ENCODE results near the gene PITPNM1. TPM values are rescaled to one million over a fixed set of nuclear protein-coding genes. Genes with fewer than 3 reads are reported as not detected.
A peak's percentile ranks its signal among the peaks of the same experiment; 100 is the strongest.
"Not testable (repeated sequence)": the region's sequence is repeated elsewhere in the genome, so short reads cannot be mapped to it uniquely, and the experiment has no call there.

The PITPNM1 gene
- polyA plus RNA-seq, 4 donors: 26.9 to 38.6 (median 33.7) TPM

GRCh38 chr11:67523556-67524479 is 18.7 kb upstream of the PITPNM1 start:
- no peak for DNase-seq (ENCODE audit: low read depth in 4 of 4, low spot score in 3 of 4)

DNA sequence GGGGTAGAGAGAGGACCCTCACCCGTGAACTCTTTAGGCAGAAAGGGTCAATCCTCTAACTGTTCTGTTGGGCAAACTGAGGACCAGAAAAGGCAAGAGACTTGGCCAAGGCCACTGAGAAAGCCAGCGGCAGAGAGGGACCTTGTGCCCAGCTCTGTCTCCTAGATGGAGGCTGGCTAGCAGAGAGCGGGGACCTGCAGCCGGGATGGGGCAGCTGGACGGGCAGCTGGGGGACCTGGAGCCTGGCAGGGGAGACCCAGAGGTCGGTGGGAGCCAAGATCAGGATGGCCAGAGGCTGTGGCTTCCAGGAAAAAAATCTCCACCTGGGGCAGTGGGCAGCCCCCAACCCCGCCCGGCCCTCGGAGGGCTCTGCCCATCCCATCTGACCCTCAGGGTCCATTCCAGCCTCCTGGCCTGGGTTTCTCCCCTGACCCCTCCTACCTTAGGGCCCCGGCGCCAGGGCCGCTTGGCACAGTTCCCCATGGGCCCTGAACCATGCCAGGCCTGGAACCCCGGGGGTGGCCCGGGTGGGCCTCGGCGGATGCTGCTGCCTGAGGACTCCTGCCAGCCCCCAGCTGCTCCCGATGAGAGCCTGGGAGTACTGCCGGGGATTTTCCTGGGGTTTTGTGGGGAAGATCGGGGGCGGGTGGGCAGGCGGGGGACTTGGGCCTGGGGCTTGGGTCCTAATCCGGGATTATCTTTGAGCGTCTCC is 17.8 kb upstream of the PITPNM1 start, which contains the start of gene CABP2:
Gene CABP2 (minus strand): TSS at position 603 of the 712 bp plus-strand sequence. CDS start 120 bp downstream, at position 483.
- no peak for DNase-seq (ENCODE audit: low read depth in 4 of 4, low spot score in 3 of 4)

DNA sequence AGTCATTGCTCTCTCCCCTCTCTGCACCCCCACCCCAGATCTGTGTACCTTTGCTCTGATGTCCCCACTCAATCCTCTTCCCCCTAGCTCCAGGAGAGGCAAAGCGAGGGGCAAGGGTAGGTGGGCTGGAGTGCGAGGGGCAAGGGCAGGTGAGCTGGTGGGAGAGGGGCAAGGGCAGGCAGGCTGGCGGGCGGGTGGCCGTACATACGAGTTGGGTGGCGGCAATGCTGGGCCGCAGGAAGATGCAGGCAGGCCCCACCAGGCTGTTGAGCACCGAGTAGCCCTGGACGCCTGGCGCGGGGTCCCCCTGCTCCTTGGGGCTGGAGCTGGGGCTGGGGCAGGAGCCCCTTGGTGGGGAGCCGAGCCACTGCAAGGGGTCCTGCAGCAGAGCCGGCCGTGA is 17.2 kb upstream of the PITPNM1 start:
- DNase-seq (ENCODE audit: low read depth in 4 of 4, low spot score in 3 of 4): no peak

DNA sequence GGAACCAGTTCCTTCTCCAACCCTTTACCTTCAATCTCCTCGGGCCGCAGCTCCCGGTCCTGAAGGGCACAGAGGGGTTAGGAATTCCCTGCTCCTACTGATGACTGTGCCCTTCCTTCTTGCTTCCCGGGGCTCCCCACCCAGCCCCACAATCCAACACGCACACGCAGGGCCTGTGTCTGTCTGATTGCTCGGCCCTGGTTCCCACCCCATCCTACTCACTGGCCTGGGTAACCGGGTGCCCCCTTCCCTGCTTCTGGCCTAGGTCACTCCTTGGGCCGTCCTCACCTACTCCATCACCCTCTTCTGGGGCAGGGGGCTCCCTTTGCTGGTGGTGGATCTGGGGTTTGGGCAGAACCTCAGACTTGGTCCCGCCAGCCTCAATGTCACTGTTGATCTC is 16.8 kb upstream of the PITPNM1 start:
- DNase-seq (ENCODE audit: low read depth in 4 of 4, low spot score in 3 of 4): no peak

DNA sequence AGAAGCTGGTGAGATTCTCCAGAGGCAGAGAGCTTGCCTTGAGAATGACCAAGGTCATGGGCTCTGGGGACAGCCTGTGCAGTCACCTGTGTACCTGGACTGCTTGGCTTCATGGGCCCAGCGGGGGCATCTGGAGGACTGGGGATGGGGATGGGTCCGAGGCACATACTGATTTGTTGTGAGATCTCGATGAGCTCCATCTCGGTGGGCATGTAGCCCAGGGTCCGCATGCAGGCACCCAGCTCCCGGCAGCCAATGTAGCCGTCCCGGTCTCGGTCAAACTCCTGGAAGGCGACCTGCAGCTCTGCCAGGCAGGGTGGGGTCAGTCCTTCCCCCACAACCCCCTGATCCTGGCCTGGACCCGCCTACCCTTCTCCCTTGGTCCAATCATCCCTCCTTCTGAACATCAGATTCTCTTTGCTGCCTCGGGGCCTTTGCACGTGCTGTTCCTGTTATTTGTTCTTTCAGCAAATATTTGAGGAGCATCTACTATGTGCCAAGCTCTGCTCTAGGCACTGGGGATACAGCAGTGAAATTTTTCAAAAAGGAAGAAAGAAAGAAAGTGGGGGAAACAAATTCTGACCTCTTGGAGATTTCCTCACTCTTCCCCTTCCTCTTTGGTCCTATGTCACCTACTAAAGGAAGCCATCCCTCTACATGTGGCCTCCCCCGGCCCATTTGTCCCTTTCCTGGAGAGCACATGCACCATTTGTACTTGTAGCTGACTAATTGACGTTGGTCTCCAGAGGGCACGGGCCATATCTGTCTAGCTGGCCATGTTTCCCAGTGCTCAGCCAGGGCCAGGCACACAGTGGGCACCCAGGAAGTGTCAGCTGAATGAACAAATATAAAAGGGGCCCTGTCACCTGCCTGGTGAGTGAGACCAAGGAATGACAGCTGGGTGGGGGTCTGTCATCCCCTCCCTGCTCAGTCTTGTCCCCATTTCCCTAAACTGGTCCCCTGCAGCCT is 16.0 kb upstream of the PITPNM1 start:
- no peak for DNase-seq (ENCODE audit: low read depth in 4 of 4, low spot score in 3 of 4)

GRCh38 chr11:67519726-67520125 is 14.6 kb upstream of the PITPNM1 start:
- DNase-seq (ENCODE audit: low read depth in 4 of 4, low spot score in 3 of 4): no peak

GRCh38 chr11:67517784-67518552 is 12.8 kb upstream of the PITPNM1 start:
- DNase-seq (ENCODE audit: low read depth in 4 of 4, low spot score in 3 of 4): no peak

DNA sequence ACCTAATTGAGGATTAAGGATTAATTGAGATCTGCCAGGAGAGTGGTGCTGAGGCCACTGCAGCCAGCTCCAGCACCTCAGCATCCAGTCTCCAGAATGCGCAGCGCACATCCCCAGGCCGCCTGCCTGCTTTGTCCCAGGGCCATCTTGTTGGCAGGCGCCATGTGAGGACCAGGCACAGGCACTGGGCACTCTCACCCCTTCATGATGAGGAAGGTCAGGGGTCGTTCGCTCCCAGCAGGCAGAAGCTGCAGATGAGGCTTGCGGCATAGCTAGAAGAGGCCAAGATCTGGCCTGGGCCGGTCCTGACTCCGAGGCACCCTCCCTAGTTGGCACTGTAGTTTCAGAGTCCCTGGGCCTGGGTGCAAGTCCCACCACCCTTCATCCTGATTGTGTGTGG is 11.6 kb upstream of the PITPNM1 start:
- no peak for DNase-seq (ENCODE audit: low read depth in 4 of 4, low spot score in 3 of 4)

GRCh38 chr11:67514116-67514515 is 9.0 kb upstream of the PITPNM1 start:
- DNase-seq (ENCODE audit: low read depth in 4 of 4, low spot score in 3 of 4): no peak

- DNase-seq (ENCODE audit: low read depth in 4 of 4, low spot score in 3 of 4): not testable (repeated sequence)
Observed at GRCh38 chr11:67511558-67511957, 6.4 kb upstream of the PITPNM1 start.

DNA sequence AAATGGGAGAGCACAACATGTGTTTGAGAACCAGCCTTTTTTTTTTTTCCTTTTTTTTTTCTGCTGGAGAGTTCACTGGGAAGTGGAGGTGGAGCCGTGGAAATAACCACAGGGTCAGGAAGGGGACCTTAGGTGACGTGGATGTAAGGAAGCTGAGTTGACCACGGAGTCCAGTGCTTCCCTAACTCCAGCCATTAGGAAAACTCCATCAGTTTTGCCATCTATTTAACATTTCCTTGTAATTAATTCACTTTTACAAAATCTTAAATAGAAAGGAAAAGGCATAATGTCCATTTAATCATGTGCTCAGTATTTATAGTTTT is 4.8 kb upstream of the PITPNM1 start:
- no peak for DNase-seq (ENCODE audit: low read depth in 4 of 4, low spot score in 3 of 4)

- peak; percentile 89 to 91 (median 90) for DNase-seq (ENCODE audit: low read depth in 4 of 4, low spot score in 3 of 4)
Observed at GRCh38 chr11:67508486-67509121, 3.4 kb upstream of the PITPNM1 start.

DNA sequence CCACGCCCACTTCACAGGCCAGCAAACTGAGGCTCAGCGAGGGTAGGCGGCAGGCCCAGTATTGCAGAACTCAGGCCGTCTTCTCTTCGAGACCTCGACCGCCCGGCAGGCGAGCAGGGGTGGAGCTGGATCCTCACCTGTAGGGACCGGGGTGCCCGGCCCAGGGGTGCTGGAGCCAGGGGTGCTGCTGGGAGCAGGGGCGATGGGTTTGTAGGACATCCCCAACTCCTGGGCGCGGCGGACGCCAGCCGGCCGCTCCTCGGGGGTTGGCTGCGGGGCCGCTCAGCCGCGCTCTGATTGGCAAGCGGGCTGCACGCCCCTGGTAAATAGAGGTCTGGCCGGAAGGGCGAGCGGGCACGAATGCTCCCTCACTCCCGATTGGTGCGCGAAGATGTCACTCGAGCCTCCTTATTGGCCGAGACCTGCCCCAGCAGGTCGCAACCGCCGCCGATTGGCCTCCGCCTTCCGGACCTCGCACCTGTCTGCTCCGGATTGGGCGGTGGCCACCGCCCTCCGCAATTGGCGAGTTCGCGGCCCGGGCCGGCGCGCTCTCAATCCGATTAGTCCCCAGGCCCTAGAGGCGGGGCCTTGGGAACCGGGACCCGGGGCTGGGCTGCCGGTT is 2.8 kb upstream of the PITPNM1 start, which contains the start of gene CDK2AP2:
Gene CDK2AP2 (minus strand): TSS at position 299 of the 622 bp plus-strand sequence. CDS start 80 bp downstream, at position 219.
- DNase-seq (ENCODE audit: low read depth in 4 of 4, low spot score in 3 of 4): peak; percentile 94 to 96 (median 96)

DNA sequence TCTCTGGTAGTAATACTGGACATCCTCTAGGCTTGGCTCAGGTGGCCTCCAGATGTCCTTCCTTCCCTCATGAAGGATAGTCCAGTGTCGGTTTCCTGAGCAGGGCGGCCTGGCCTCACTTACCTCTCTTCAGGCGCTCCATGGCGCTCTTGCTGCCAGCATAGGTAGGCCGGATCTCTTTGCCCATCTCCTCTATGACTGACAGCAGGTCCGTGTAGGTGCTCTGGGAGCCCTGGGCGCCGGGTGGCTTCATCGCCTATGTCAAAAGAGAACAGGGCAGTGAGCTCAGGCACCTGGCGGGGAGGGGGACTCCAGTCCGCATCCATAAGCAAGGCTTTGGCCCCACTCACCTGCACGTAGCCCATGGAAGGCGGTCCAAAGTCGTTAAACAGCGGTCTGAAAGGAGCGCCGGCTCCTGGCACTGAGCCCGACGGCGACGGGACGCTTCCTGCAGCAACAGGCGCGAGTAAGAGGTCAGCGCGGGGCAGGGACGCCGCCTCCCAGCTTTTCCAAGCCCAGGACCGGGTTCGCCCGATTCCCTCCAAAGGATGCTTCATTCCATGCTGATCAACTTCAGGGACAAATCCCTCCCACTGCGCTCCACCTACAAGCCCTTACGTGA is 2.2 kb upstream of the PITPNM1 start:
- no peak for DNase-seq (ENCODE audit: low read depth in 4 of 4, low spot score in 3 of 4)

- DNase-seq (ENCODE audit: low read depth in 4 of 4, low spot score in 3 of 4): no peak
Observed at GRCh38 chr11:67506426-67507051, 1.4 kb upstream of the PITPNM1 start.

DNA sequence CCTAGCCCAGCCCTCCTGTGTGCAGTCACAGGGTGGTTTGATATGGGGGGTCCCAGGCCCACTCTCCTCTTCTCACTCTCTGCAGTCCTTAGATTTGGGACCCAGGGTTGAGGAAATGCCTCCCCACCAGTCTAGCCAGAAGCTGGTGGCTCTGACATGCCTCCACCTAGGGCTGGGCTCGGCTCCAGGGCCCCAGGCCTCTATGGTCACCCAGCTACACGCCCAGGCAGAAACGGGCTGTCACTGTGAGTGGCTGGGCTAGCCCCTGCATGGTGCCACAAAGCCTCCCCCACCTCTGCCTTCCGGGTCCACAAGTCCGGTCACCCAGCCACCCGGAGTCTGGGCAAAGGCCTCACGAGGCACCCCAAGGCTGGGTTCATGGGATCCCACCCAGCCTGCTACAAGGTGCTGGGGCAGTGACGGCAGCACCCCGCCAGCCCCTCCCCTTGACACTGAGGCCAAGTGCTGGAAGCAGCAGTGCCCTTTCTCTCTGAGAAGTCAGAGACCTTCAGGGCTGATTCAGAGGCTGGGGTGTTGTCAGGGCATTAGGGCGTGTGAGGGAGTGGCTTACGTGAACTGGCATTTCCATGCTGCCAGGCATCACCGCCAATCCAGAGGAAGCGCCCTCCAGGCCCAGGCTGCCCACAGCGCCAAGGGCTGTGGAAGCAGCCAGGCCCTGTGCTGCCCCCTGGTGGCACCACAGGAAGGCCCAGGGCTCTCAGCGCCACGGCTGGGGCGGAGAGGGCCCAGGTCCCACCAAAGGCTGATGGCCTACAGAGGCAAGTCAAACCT is 638 bp upstream of the PITPNM1 start:
- peak; percentile 65 to 78 (median 68) for DNase-seq (ENCODE audit: low read depth in 4 of 4, low spot score in 3 of 4)

Measured in left renal pelvis (tissue), 4 donors.